ENCODE data around the gene CPB2.

DNA sequence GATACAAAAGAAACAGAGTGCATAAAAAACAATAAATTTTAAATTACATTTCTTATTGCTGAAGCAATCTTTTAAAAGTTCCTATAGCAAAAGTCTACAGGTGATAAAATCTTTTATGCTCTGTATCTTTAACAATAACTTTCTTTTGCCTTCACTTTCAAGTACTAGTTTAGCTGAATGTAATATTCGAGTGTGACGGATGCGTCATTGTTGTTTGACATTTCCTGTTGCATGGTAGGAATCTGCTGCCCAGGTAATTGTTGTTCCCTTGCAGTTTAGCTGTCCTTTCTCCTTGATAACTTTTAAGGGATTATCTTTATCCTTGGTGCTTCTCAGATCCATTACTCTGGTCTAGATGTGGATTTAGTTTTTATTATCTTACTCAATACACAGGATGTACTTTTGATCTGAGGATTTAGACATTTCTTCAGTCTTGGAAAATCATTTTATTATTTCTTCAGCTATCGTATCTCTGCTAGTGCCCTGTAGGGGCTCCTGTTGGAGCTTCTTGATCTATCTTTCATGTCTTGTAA, 2.1 kb upstream of the CPB2 start:
- TF ChIP-seq, protein P1, sequence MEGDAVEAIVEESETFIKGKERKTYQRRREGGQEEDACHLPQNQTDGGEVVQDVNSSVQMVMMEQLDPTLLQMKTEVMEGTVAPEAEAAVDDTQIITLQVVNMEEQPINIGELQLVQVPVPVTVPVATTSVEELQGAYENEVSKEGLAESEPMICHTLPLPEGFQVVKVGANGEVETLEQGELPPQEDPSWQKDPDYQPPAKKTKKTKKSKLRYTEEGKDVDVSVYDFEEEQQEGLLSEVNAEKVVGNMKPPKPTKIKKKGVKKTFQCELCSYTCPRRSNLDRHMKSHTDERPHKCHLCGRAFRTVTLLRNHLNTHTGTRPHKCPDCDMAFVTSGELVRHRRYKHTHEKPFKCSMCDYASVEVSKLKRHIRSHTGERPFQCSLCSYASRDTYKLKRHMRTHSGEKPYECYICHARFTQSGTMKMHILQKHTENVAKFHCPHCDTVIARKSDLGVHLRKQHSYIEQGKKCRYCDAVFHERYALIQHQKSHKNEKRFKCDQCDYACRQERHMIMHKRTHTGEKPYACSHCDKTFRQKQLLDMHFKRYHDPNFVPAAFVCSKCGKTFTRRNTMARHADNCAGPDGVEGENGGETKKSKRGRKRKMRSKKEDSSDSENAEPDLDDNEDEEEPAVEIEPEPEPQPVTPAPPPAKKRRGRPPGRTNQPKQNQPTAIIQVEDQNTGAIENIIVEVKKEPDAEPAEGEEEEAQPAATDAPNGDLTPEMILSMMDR (IDR thresholded peaks at IDR 0.05): no peak
- TF ChIP-seq EP300 (IDR thresholded peaks at IDR 0.05): no peak
